Kidney capillary endothelial cell (primary cell): ENCODE measurements around the gene NDUFS1.
A peak's percentile ranks its signal among the peaks of the same experiment; 100 is the strongest.
"Not testable (repeated sequence)": the region's sequence is repeated elsewhere in the genome, so short reads cannot be mapped to it uniquely, and the experiment has no call there.

Source experiments
- DNase-seq: peaks from one replicate; pipeline ENCODE4 v3.0.0-alpha.2; 2018; ENCODE audit warnings: low spot score

Gene NDUFS1

GRCh38 chr2:206162401-206162800, 3.2 kb upstream of the NDUFS1 start:
- not testable (repeated sequence) for DNase-seq

- no peak for DNase-seq
Observed at GRCh38 chr2:206160807-206161179, 1.5 kb upstream of the NDUFS1 start.

- no peak for DNase-seq
Observed at GRCh38 chr2:206160125-206160806, 1.0 kb upstream of the NDUFS1 start.

GRCh38 chr2:206158563-206159345, 490 bp downstream of the NDUFS1 start:
- peak; percentile 21 for DNase-seq

- DNase-seq, result not testable (repeated sequence)
Observed at GRCh38 chr2:206157014-206157413, 2.2 kb downstream of the NDUFS1 start.

- DNase-seq, result peak; percentile 38
Observed at GRCh38 chr2:206154197-206154596, 5.0 kb downstream of the NDUFS1 start.

- DNase-seq, result no peak
Observed at GRCh38 chr2:206150631-206151030, 8.6 kb downstream of the NDUFS1 start.

- no peak for DNase-seq
Observed at GRCh38 chr2:206150168-206150567, 9.1 kb downstream of the NDUFS1 start.

- no peak for DNase-seq
Observed at GRCh38 chr2:206149330-206149729, 9.9 kb downstream of the NDUFS1 start.

- no peak for DNase-seq
Observed at GRCh38 chr2:206145665-206146064, 13.6 kb downstream of the NDUFS1 start.

GRCh38 chr2:206144383-206144782, 14.9 kb downstream of the NDUFS1 start:
- DNase-seq, result no peak

GRCh38 chr2:206143451-206143850, 15.8 kb downstream of the NDUFS1 start:
- DNase-seq, result no peak

- DNase-seq, result no peak
Observed at GRCh38 chr2:206127656-206128055, 31.6 kb downstream of the NDUFS1 start.

GRCh38 chr2:206125901-206126300, 33.3 kb downstream of the NDUFS1 start:
- DNase-seq, result no peak

- not testable (repeated sequence) for DNase-seq
Observed at GRCh38 chr2:206122569-206122968, 36.7 kb downstream of the NDUFS1 start.

GRCh38 chr2:206116278-206116677, 43.0 kb downstream of the NDUFS1 start:
- DNase-seq, result no peak

GRCh38 chr2:206115026-206115578, 44.1 kb downstream of the NDUFS1 start:
- DNase-seq, result no peak

GRCh38 chr2:206112846-206113547, 46.2 kb downstream of the NDUFS1 start:
- no peak for DNase-seq

- no peak for DNase-seq
Observed at GRCh38 chr2:206112108-206112507, 47.1 kb downstream of the NDUFS1 start.

- no peak for DNase-seq
Observed at GRCh38 chr2:206108713-206109112, 50.5 kb downstream of the NDUFS1 start.

GRCh38 chr2:206105541-206105940, 53.7 kb downstream of the NDUFS1 start:
- DNase-seq, result no peak

- no peak for DNase-seq
Observed at GRCh38 chr2:206105038-206105437, 54.2 kb downstream of the NDUFS1 start.

- DNase-seq, result not testable (repeated sequence)
Observed at GRCh38 chr2:206098872-206099271, 60.4 kb downstream of the NDUFS1 start.
